ENCODE measurements around the gene WIPI1.

DNA sequence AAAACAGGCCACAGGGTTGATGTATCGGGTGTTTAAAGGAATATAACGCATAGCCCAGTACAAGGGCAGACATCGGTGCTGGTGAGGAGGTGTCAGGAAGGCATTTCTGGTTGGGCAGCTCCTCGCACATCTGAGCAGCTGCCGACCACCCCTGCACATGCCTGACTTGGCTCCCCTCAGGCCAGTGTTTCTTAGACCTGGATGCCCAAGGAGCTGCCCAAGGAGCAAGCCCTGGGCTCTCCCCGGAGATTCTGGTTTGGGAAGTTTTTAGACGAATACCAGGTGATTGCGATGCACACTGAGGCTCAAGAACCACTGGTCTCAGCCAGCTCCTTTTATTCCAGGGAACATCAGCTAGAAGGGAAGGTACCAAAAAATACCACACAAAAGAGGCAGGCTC is 11.6 kb downstream of the WIPI1 start:
- TF ChIP-seq, protein P1, sequence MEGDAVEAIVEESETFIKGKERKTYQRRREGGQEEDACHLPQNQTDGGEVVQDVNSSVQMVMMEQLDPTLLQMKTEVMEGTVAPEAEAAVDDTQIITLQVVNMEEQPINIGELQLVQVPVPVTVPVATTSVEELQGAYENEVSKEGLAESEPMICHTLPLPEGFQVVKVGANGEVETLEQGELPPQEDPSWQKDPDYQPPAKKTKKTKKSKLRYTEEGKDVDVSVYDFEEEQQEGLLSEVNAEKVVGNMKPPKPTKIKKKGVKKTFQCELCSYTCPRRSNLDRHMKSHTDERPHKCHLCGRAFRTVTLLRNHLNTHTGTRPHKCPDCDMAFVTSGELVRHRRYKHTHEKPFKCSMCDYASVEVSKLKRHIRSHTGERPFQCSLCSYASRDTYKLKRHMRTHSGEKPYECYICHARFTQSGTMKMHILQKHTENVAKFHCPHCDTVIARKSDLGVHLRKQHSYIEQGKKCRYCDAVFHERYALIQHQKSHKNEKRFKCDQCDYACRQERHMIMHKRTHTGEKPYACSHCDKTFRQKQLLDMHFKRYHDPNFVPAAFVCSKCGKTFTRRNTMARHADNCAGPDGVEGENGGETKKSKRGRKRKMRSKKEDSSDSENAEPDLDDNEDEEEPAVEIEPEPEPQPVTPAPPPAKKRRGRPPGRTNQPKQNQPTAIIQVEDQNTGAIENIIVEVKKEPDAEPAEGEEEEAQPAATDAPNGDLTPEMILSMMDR (IDR thresholded peaks at IDR 0.05), result no peak
- TF ChIP-seq POLR2A (IDR thresholded peaks at IDR 0.05) (no peak), EP300 (IDR thresholded peaks at IDR 0.05) (no peak)

Measured in tibial nerve (tissue), 4 donors.